ENCODE results near the gene FRAS1. TPM values are rescaled to one million over a fixed set of nuclear protein-coding genes. Genes with fewer than 3 reads are reported as not detected.
"Not testable (repeated sequence)": the region's sequence is repeated elsewhere in the genome, so short reads cannot be mapped to it uniquely, and the experiment has no call there.

FRAS1 gene
- total and polyA plus RNA-seq, 4 donors, result 0.08 to 1.4 (median 0.87) TPM; not detected in 1

DNA sequence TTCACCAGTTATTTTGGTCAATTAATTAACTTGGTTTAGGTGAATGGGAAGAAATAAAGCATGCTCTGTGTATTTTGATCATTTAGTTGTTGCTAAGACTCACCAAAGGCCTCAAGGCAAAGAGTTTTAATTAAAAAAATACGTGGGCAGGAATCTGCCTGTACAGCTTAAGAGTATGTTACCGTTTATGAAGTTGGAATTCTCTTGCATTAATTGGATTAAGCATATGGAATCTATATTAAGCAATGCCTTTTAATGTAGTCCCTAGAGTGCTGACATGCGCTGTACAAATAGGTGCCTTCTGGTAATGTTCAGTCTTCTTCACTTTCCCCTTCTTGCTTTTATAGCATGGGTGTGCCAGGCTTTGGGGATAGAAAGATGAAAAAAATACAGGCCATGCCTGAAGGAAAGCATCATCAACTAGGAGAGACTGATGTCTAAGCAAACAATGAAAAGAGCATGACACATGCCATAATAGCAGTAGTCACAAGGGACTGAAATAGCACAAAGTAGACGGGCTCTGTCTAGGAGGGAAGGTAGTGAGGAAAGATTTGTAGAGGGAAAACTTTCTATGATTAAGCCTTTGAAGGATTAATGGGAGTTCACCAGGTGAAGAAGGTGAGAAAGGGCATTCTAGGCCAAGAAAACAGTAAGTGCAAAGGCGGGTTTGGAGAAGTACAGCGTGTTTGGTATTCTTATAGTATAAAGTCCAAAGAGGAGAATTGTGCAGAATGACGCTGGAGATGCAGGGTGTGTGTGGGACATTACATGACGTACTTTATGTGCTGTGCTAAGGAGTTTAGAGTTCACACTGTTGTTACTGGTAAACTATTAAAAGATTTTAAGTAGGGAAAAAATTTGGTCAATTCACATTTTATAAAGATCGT, 268.4 kb downstream of the FRAS1 start:
- H3K27me3 ChIP-seq (ENCODE audit: control insufficient read depth in 1 of 2, insufficient read depth in 2 of 2, low read length in 1 of 2), result no peaks in the 10 kb centered on the region
- ATAC-seq (ENCODE audit: low FRiP score) (no peak), DNase-seq (no peak)
- 71 to 78% methylated on average over 9 of the region's 9 CpGs for WGBS, 2 donors
- no peaks in the 10 kb centered on the region for H3K9me3 ChIP-seq (ENCODE audit: control insufficient read depth, low read length)
- no peaks in the 10 kb centered on the region for H3K36me3 ChIP-seq (ENCODE audit: control insufficient read depth in 1 of 2, insufficient read depth in 2 of 2, low read length in 1 of 2)
- intact Hi-C loops (cut with DNase I), result no loop called here
- H3K4me3 ChIP-seq (ENCODE audit: low read length in 2 of 2), result no peak overlapping the region
- no peaks in the 10 kb centered on the region for H3K4me1 ChIP-seq (ENCODE audit: control insufficient read depth in 1 of 2, insufficient read depth in 2 of 2, low read length in 2 of 2)
- H3K27ac ChIP-seq (ENCODE audit: low read depth in 1 of 2, low read length in 2 of 2), result no peak overlapping the region

DNA sequence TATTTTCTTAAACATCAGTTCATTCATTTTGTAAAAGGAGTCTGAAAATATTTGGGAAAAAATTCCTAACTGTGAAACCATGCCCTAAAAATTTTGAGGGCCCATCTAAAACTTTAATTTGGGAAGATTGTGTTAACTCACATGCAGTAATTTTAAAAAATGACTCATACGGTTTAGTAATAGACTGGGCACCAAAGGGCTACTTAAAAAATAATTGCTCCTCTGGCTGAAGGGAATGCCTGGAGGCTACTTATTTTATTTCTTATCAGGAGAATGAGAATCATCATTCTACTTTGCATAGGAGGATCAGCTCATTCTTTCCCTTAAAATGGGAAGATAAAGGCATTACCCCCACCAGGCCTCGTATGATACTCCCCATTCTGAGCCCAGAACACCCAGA, 271.5 kb downstream of the FRAS1 start:
- WGBS, 2 donors, result 80 to 89% methylated on average over 2 of the region's 2 CpGs
- ATAC-seq (ENCODE audit: low FRiP score), result not testable (repeated sequence)

DNA sequence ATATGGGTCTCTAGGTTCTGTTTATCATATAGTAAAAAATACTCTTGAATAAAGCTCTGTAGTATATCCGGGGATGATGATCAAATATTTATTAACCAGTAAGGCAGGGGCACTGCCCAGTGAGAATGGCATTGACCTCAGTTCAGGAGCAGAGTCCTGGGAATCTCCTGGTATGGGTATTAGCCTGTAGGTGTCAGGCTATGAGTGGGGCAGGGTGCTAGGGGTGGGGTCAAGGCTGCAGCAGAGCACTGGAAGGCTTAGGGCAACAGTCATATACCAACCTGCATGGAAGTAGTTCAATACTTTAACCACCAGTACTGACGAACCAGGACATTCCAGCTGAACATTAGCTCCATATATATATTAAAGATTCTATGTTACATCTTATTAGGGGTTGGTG, 274.1 kb downstream of the FRAS1 start:
- Histone ChIP-seq H3K4me1 (ENCODE audit: control insufficient read depth in 1 of 2, insufficient read depth in 2 of 2, low read length in 2 of 2) (no peaks in the 10 kb centered on the region), H3K9me3 (ENCODE audit: control insufficient read depth, low read length) (no peaks in the 10 kb centered on the region), H3K27me3 (ENCODE audit: control insufficient read depth in 1 of 2, insufficient read depth in 2 of 2, low read length in 1 of 2) (no peaks in the 10 kb centered on the region), H3K27ac (ENCODE audit: low read depth in 1 of 2, low read length in 2 of 2) (no peak overlapping the region), H3K4me3 (ENCODE audit: low read length in 2 of 2) (no peak overlapping the region), H3K36me3 (ENCODE audit: control insufficient read depth in 1 of 2, insufficient read depth in 2 of 2, low read length in 1 of 2) (no peaks in the 10 kb centered on the region)
- DNase-seq (no peak), ATAC-seq (ENCODE audit: low FRiP score) (no peak)
- 88 to 93% methylated on average over 2 of the region's 2 CpGs for WGBS, 2 donors
- intact Hi-C loops (cut with DNase I), result no loop called here

More for the DNA sequence above, 271.5 kb downstream of the FRAS1 start:
- H3K4me3 ChIP-seq (ENCODE audit: low read length in 2 of 2); intact Hi-C loops (cut with DNase I); H3K9me3 ChIP-seq (ENCODE audit: control insufficient read depth, low read length); H3K27ac ChIP-seq (ENCODE audit: low read depth in 1 of 2, low read length in 2 of 2); H3K36me3 ChIP-seq (ENCODE audit: control insufficient read depth in 1 of 2, insufficient read depth in 2 of 2, low read length in 1 of 2); DNase-seq; H3K4me1 ChIP-seq (ENCODE audit: control insufficient read depth in 1 of 2, insufficient read depth in 2 of 2, low read length in 2 of 2); H3K27me3 ChIP-seq (ENCODE audit: control insufficient read depth in 1 of 2, insufficient read depth in 2 of 2, low read length in 1 of 2): not testable (repeated sequence)

DNA sequence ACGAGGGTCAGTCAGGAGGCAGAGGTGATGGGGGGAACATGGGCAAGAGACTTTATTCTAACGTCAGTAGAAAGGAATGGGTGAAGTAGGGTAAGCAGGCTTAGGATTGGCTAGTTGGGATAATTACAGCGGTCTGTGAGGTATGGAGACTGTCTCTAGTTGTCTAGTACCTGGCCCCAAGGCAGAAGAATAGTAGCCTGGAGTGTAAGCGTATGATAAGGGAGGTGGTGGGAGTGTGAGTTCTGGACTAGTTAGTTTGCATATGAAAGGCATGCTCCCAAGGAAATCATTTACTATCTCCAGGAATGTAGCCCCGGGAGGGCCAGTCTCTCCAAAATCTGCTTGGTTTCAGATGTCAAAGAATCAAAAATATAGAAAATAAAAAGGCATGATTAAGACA, 274.8 kb downstream of the FRAS1 start:
- WGBS, 2 donors, result 77 to 83% methylated on average over 5 of the region's 5 CpGs
- Histone ChIP-seq H3K36me3 (ENCODE audit: control insufficient read depth in 1 of 2, insufficient read depth in 2 of 2, low read length in 1 of 2) (no peaks in the 10 kb centered on the region), H3K4me3 (ENCODE audit: low read length in 2 of 2) (no peak overlapping the region), H3K9me3 (ENCODE audit: control insufficient read depth, low read length) (no peaks in the 10 kb centered on the region), H3K27me3 (ENCODE audit: control insufficient read depth in 1 of 2, insufficient read depth in 2 of 2, low read length in 1 of 2) (no peaks in the 10 kb centered on the region), H3K27ac (ENCODE audit: low read depth in 1 of 2, low read length in 2 of 2) (no peak overlapping the region), H3K4me1 (ENCODE audit: control insufficient read depth in 1 of 2, insufficient read depth in 2 of 2, low read length in 2 of 2) (no peaks in the 10 kb centered on the region)
- intact Hi-C loops (cut with DNase I), result no loop called here
- ATAC-seq (ENCODE audit: low FRiP score) (no peak), DNase-seq (no peak)

GRCh38 chr4:78332976-78333375, 275.9 kb downstream of the FRAS1 start:
- DNase-seq (no peak), ATAC-seq (ENCODE audit: low FRiP score) (no peak)
- H3K27me3 ChIP-seq (ENCODE audit: control insufficient read depth in 1 of 2, insufficient read depth in 2 of 2, low read length in 1 of 2), result no peaks in the 10 kb centered on the region
- no peak overlapping the region for H3K27ac ChIP-seq (ENCODE audit: low read depth in 1 of 2, low read length in 2 of 2)
- H3K36me3 ChIP-seq (ENCODE audit: control insufficient read depth in 1 of 2, insufficient read depth in 2 of 2, low read length in 1 of 2), result no peaks in the 10 kb centered on the region
- intact Hi-C loops (cut with DNase I), result no loop called here
- no peak overlapping the region for H3K4me3 ChIP-seq (ENCODE audit: low read length in 2 of 2)
- WGBS, 2 donors, result 54 to 74% methylated on average over 1 of the region's 1 CpG
- no peaks in the 10 kb centered on the region for H3K4me1 ChIP-seq (ENCODE audit: control insufficient read depth in 1 of 2, insufficient read depth in 2 of 2, low read length in 2 of 2)
- no peaks in the 10 kb centered on the region for H3K9me3 ChIP-seq (ENCODE audit: control insufficient read depth, low read length)

GRCh38 chr4:78336093-78336943, 279.2 kb downstream of the FRAS1 start:
- ATAC-seq (ENCODE audit: low FRiP score) (no peak), DNase-seq (no peak)
- no peaks in the 10 kb centered on the region for H3K27me3 ChIP-seq (ENCODE audit: control insufficient read depth in 1 of 2, insufficient read depth in 2 of 2, low read length in 1 of 2)
- no peaks in the 10 kb centered on the region for H3K36me3 ChIP-seq (ENCODE audit: control insufficient read depth in 1 of 2, insufficient read depth in 2 of 2, low read length in 1 of 2)
- intact Hi-C loops (cut with DNase I), result no loop called here
- WGBS, 2 donors, result 65 to 66% methylated on average over 4 of the region's 4 CpGs
- H3K27ac ChIP-seq (ENCODE audit: low read depth in 1 of 2, low read length in 2 of 2), result no peak overlapping the region
- no peaks in the 10 kb centered on the region for H3K9me3 ChIP-seq (ENCODE audit: control insufficient read depth, low read length)
- no peak overlapping the region for H3K4me3 ChIP-seq (ENCODE audit: low read length in 2 of 2)
- no peaks in the 10 kb centered on the region for H3K4me1 ChIP-seq (ENCODE audit: control insufficient read depth in 1 of 2, insufficient read depth in 2 of 2, low read length in 2 of 2)

DNA sequence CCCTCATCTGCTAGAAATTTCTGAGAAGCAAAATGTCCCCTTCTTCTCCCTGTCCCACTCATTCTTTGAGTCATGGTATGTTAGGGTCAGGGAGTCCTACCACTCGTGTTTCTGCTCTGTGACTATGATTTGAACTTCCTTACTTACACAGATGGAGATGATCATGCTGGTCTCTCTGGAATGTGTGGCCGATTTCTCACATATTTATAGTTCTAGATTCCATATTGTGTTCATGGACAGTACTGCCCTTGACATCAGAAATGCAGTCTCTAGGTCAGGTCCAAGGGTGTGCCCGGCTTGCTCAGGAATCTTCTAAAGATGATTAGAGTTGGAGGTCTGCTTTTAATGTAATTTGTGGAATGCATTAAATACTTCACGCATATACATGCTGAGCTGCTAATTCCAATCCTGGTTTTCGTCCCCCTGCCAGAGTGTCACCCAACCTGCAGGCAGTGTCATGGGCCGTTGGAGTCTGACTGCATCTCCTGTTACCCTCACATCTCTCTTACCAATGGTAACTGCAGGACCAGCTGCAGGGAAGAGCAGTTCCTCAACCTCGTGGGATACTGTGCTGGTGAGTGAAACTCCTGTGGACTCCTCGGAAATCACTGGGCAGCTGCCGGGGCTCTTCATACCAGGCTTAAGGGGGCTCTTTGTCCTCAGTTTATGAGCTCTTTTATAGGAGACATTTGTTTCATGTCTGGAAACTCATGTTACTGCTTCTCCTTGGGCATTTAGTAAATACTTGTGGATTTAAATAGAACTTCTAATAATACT, 280.3 kb downstream of the FRAS1 start:
- Histone ChIP-seq H3K9me3 (ENCODE audit: control insufficient read depth, low read length) (no peaks in the 10 kb centered on the region), H3K27me3 (ENCODE audit: control insufficient read depth in 1 of 2, insufficient read depth in 2 of 2, low read length in 1 of 2) (no peaks in the 10 kb centered on the region), H3K4me1 (ENCODE audit: control insufficient read depth in 1 of 2, insufficient read depth in 2 of 2, low read length in 2 of 2) (no peaks in the 10 kb centered on the region), H3K36me3 (ENCODE audit: control insufficient read depth in 1 of 2, insufficient read depth in 2 of 2, low read length in 1 of 2) (no peaks in the 10 kb centered on the region), H3K27ac (ENCODE audit: low read depth in 1 of 2, low read length in 2 of 2) (no peak overlapping the region), H3K4me3 (ENCODE audit: low read length in 2 of 2) (no peak overlapping the region)
- no peak for ATAC-seq (ENCODE audit: low FRiP score)
- WGBS, 2 donors, result 90 to 91% methylated on average over 9 of the region's 9 CpGs
- DNase-seq, result no peak
- intact Hi-C loops (cut with DNase I), result no loop called here

- intact Hi-C loops (cut with DNase I), result no loop called here
- Histone ChIP-seq H3K4me3 (ENCODE audit: low read length in 2 of 2) (no peak overlapping the region), H3K27ac (ENCODE audit: low read depth in 1 of 2, low read length in 2 of 2) (no peak overlapping the region), H3K27me3 (ENCODE audit: control insufficient read depth in 1 of 2, insufficient read depth in 2 of 2, low read length in 1 of 2) (no peaks in the 10 kb centered on the region), H3K9me3 (ENCODE audit: control insufficient read depth, low read length) (no peaks in the 10 kb centered on the region), H3K4me1 (ENCODE audit: control insufficient read depth in 1 of 2, insufficient read depth in 2 of 2, low read length in 2 of 2) (no peaks in the 10 kb centered on the region), H3K36me3 (ENCODE audit: control insufficient read depth in 1 of 2, insufficient read depth in 2 of 2, low read length in 1 of 2) (no peaks in the 10 kb centered on the region)
- WGBS, 2 donors, result 94 to 95% methylated on average over 5 of the region's 5 CpGs
- DNase-seq (no peak), ATAC-seq (ENCODE audit: low FRiP score) (no peak)
Observed at GRCh38 chr4:78342125-78342524, 285.0 kb downstream of the FRAS1 start.

All from aorta (tissue), 5 donors.